ENCODE measurements around the gene CDCP2. TPM values are rescaled to one million over a fixed set of nuclear protein-coding genes. Genes with fewer than 3 reads are reported as not detected.

CDCP2 gene
- total and polyA plus RNA-seq, 2 of the 8 experiments (the other 6 are each of a cell fraction or from before 2014, with no cell fraction given) = not detected

- H3K4me2 ChIP-seq (ENCODE audit: insufficient read depth in 1 of 2, low read depth in 2 of 2, low read length in 2 of 2) = no peak overlapping the region
- no peak overlapping the region for H2BK12ac ChIP-seq (ENCODE audit: low read depth, low read length)
- H3K23me2 ChIP-seq (ENCODE audit: low read depth, low read length) = no peaks in the 10 kb centered on the region
- 84% methylated on average over 7 of the region's 8 CpGs; no CpG with 5 or more reads in 1 of the 2 experiments for WGBS, 2 experiments (ENCODE audit: extremely low coverage in 1 of 2, insufficient coverage in 1 of 2, insufficient read length in 1 of 2, insufficient replicate concordance in 2 of 2, low coverage in 1 of 2, low lambda C conversion rate in 2 of 2, missing lambda C conversion rate in 1 of 2)
- H4K20me1 ChIP-seq (replicated peaks in 1 of 2; ENCODE audit: control insufficient read depth in 1 of 2, insufficient read depth in 2 of 2, low read length in 2 of 2) = no peaks in the 10 kb centered on the region
- H3K79me1 ChIP-seq (ENCODE audit: low read depth, low read length) = no peaks in the 10 kb centered on the region
- no peak overlapping the region for H3K4ac ChIP-seq (replicated peaks; ENCODE audit: insufficient read length, low read depth, low read length)
- no peak overlapping the region for H3K14ac ChIP-seq (ENCODE audit: insufficient read length)
- H3K4me1 ChIP-seq (replicated peaks in 1 of 4; ENCODE audit: control insufficient read depth in 3 of 4, insufficient read depth in 4 of 4, low read length in 3 of 4) = peaks cover 0 to 7% (median 0%) of the 10 kb centered on the region in 4 experiments; a peak in 1 of 7 replicates
- H3K9me3 ChIP-seq (ENCODE audit: insufficient read depth in 2 of 2, low read depth in 1 of 2, low read length in 1 of 2) = no peaks in the 10 kb centered on the region
- no peak overlapping the region for H3K27ac ChIP-seq (ENCODE audit: low read depth, low read length)
- no peak overlapping the region for H4K91ac ChIP-seq (replicated peaks; ENCODE audit: insufficient read length, low read length)
- no peak overlapping the region for H2BK20ac ChIP-seq (ENCODE audit: low read length)
- no peak overlapping the region for H3K4me3 ChIP-seq (ENCODE audit: extremely low read depth in 1 of 4, insufficient read depth in 2 of 4, low read depth in 3 of 4, low read length in 4 of 4)
- ChIA-PET POLR2A (ENCODE audit: partially characterized antibody) (interaction anchor here (1.5 kb wide), 1 partner anchor 32 kb away, joined by 3 read pairs; no protein-coding TSS in a partner anchor), CTCF (ENCODE audit: partially characterized antibody) (interaction anchor here (0.6 to 3.6 kb wide), 5 partner anchors 8 to 49 kb away, joined by 3 to 20 read pairs (median 4); no protein-coding TSS in a partner anchor)
- H2BK5ac ChIP-seq (ENCODE audit: low read depth, low read length) = no peak overlapping the region
- H4K8ac ChIP-seq (ENCODE audit: extremely low read depth, insufficient read depth, low read length) = no peak overlapping the region
- no peak for FAIRE-seq
- no peaks in the 10 kb centered on the region for H3K36me3 ChIP-seq (ENCODE audit: control insufficient read depth in 2 of 4, insufficient read depth in 4 of 4, low read length in 3 of 4)
- no peak overlapping the region for H3K56ac ChIP-seq (replicated peaks; ENCODE audit: insufficient read length, low read depth, low read length)
- H3K18ac ChIP-seq (ENCODE audit: extremely low read depth, low read length) = no peak overlapping the region
- H3K27me3 ChIP-seq (replicated peaks in 1 of 4; ENCODE audit: control insufficient read depth in 3 of 4, extremely low read depth in 1 of 4, insufficient read depth in 3 of 4, low read length in 3 of 4) = no peaks in the 10 kb centered on the region
- H2BK15ac ChIP-seq (ENCODE audit: low read length) = no peak overlapping the region
- H3K9ac ChIP-seq (replicated peaks in 1 of 4; ENCODE audit: extremely low read depth in 1 of 4, low read depth in 3 of 4, low read length in 3 of 4) = no peak overlapping the region
- DNase-seq (ENCODE audit: low read depth in 1 of 2, low spot score in 2 of 2) = no peak
- no peaks in the 10 kb centered on the region for H3K79me2 ChIP-seq (ENCODE audit: control insufficient read depth in 1 of 2, insufficient read depth in 2 of 2, low read length in 2 of 2)
- H2AFZ ChIP-seq (ENCODE audit: low read length) = no peak overlapping the region
- no peak overlapping the region for H2AK5ac ChIP-seq (ENCODE audit: low read depth, low read length)
- no peak overlapping the region for H4K5ac ChIP-seq (ENCODE audit: insufficient read length, low read depth, low read length)
- no peak overlapping the region for H3K23ac ChIP-seq (ENCODE audit: insufficient read length)
- no peak overlapping the region for H2BK120ac ChIP-seq (replicated peaks; ENCODE audit: low read depth, low read length)
- TF ChIP-seq SIRT6 (IDR thresholded peaks at IDR 0.05; ENCODE audit: low read length) (no peak), JUN (IDR thresholded peaks at IDR 0.05; ENCODE audit: low read depth, low read length) (no peak), GABPA (IDR thresholded peaks at IDR 0.05; ENCODE audit: borderline replicate concordance, insufficient read depth, low read length) (no peak), CREB1 (IDR thresholded peaks at IDR 0.05) (no peak), EP300 (IDR thresholded peaks at IDR 0.05; ENCODE audit: borderline replicate concordance in 1 of 2, low read depth in 2 of 2, low read length in 2 of 2) (no peak), NANOG (IDR thresholded peaks at IDR 0.05; ENCODE audit: insufficient read depth, low read depth, low read length, poor library complexity, severe bottlenecking) (no peak), FOSL1 (IDR thresholded peaks at IDR 0.05; ENCODE audit: insufficient read depth, low read depth, low read length) (no peak), POU5F1 (IDR thresholded peaks at IDR 0.05; ENCODE audit: low read depth, low read length) (no peak), GTF2F1 (IDR thresholded peaks at IDR 0.05; ENCODE audit: borderline replicate concordance, low read depth, low read length) (no peak), SRF (IDR thresholded peaks at IDR 0.05; ENCODE audit: low read depth, low read length) (no peak), TCF12 (IDR thresholded peaks at IDR 0.05; ENCODE audit: low read depth, low read length) (no peak), EGR1 (IDR thresholded peaks at IDR 0.05; ENCODE audit: borderline replicate concordance, low read depth, low read length) (no peak)
Measured at GRCh38 chr1:54168206-54168965, 15.6 kb upstream of the CDCP2 start.

Data from H1 (cell line).